Right cardiac atrium (tissue), 5 donors: ENCODE measurements around the gene ESPN. TPM values are rescaled to one million over a fixed set of nuclear protein-coding genes. Genes with fewer than 3 reads are reported as not detected.
A peak's percentile ranks its signal among the peaks of the same experiment; 100 is the strongest.

ENCODE experiments used
- ATAC-seq, 2 donors: fragments of 200-7000 bp; cut with Tn5 transposase; one replicate each; pipeline versions ENCODE4 v1.8.0 to v1.9.1; 2020; ENCODE audit warnings: moderate library complexity in 2 of 2, mild to moderate bottlenecking in 1 of 2
- DNase-seq, 3 donors: peaks; one replicate each; pipeline ENCODE4 v3.0.0-alpha.2; 2020
- H3K27ac ChIP-seq: one replicate; pipeline ENCODE4 v1.5.1; 2013; ENCODE audit warnings: mild to moderate bottlenecking, low read length, control low read depth, moderate library complexity
- H3K27me3 ChIP-seq: one replicate; pipeline ENCODE4 v1.6.1; 2013; ENCODE audit not compliant: control insufficient read depth, insufficient read depth
- H3K4me1 ChIP-seq: one replicate; pipeline ENCODE4 v1.6.1; 2013; ENCODE audit warnings: low read length; ENCODE audit not compliant: control insufficient read depth, insufficient read depth
- H3K4me3 ChIP-seq: one replicate; pipeline ENCODE4 v1.5.1; 2013; ENCODE audit warnings: low read length, control low read depth
- H3K9me3 ChIP-seq: one replicate; pipeline ENCODE4 v1.6.1; 2013; ENCODE audit warnings: low read length; ENCODE audit not compliant: control insufficient read depth
- WGBS: extraction: QIAGEN DNeasy Blood & Tissue Kit; methylation state at CpG from one replicate; pipeline ENCODE4 v1.1.7; 2013; 5-methylcytosine and 5-hydroxymethylcytosine counted together
- intact Hi-C, 4 donors: fragments of 100-400 bp; cut with DNase I; formaldehyde crosslinking; loops; one replicate each; pipeline versions ENCODE4 v1.11.0 to v1.14.0; 2022 to 2023
- polyA plus RNA-seq: library from polyadenylated mRNA; stranded (reverse); fragments of 200-250 nt; gene quantifications from one replicate; pipeline ENCODE4 v1.2.3, GENCODE V29; 2013
- total RNA-seq, 4 donors: library from RNA; stranded (reverse); fragmentation: NEBNext Ultra II Directional; extraction: Animal tissue kit (Norgen Biotek cat#: 25700); gene quantifications; one replicate each; pipeline ENCODE4 v1.2.1, GENCODE V29; 2021
- donor health status: healthy with polysubstance abuse.
- donor health status: DM: no; HTN: yes; CAD: no.
- donor health status: DM: no; HTN: no; CAD: no.
- donor health status: DM: no; HTN: yes; CAD: no; lungs with severe emphysema.
- donor health status: DM: yes; HTN: yes; CAD: no.

ESPN gene
- total and polyA plus RNA-seq, 5 donors: 0.23 to 1.7 (median 0.63) TPM

GRCh38 chr1:6505367-6506209 is 81.0 kb downstream of the ESPN start:
- H3K27ac ChIP-seq: no peak overlapping the region
- ATAC-seq: no peak
- H3K9me3 ChIP-seq: no peaks in the 10 kb centered on the region
- H3K4me3 ChIP-seq: no peak overlapping the region
- intact Hi-C loops: no loop called here
- 82% methylated on average over 31 of the region's 31 CpGs for WGBS
- H3K27me3 ChIP-seq: no peaks in the 10 kb centered on the region
- DNase-seq: peak in 1 of 3 donors; percentile 57
- peaks cover 3% of the 10 kb centered on the region for H3K4me1 ChIP-seq

GRCh38 chr1:6506210-6507036 is 81.8 kb downstream of the ESPN start:
- ATAC-seq: no peak
- Histone ChIP-seq H3K9me3 (no peaks in the 10 kb centered on the region), H3K27me3 (no peaks in the 10 kb centered on the region), H3K27ac (no peak overlapping the region), H3K4me1 (peaks cover 3% of the 10 kb centered on the region), H3K4me3 (no peak overlapping the region)
- DNase-seq: peak in 2 of 3 donors; percentile 35 to 55
- 79% methylated on average over 31 of the region's 31 CpGs for WGBS
- intact Hi-C loops: no loop called here

- intact Hi-C loops: no loop called here
- Histone ChIP-seq H3K27me3 (no peaks in the 10 kb centered on the region), H3K4me1 (no peaks in the 10 kb centered on the region), H3K4me3 (no peak overlapping the region), H3K9me3 (no peaks in the 10 kb centered on the region), H3K27ac (no peak overlapping the region)
- ATAC-seq (no peak), DNase-seq (peak in 1 of 3 donors; percentile 11)
- 74% methylated on average over 7 of the region's 7 CpGs for WGBS
Observed at GRCh38 chr1:6507037-6507428, 82.5 kb downstream of the ESPN start.

- 60% methylated on average over 12 of the region's 12 CpGs for WGBS
Observed at GRCh38 chr1:6507461-6507911, 82.9 kb downstream of the ESPN start.

GRCh38 chr1:6508154-6508815 is 83.7 kb downstream of the ESPN start:
- H3K27ac ChIP-seq: no peak overlapping the region
- H3K4me3 ChIP-seq: no peak overlapping the region
- ATAC-seq (no peak), DNase-seq (peak in 2 of 3 donors; percentile 33 to 45)
- no peaks in the 10 kb centered on the region for H3K27me3 ChIP-seq
- 84% methylated on average over 18 of the region's 18 CpGs for WGBS
- H3K9me3 ChIP-seq: no peaks in the 10 kb centered on the region
- intact Hi-C loops: no loop called here
- no peaks in the 10 kb centered on the region for H3K4me1 ChIP-seq

More at GRCh38 chr1:6507461-6507911, 82.9 kb downstream of the ESPN start:
- peak in 1 of 3 donors; percentile 64 for DNase-seq
- intact Hi-C loops: no loop called here
- no peaks in the 10 kb centered on the region for H3K27me3 ChIP-seq
- no peak for ATAC-seq
- H3K27ac ChIP-seq: no peak overlapping the region
- H3K9me3 ChIP-seq: no peaks in the 10 kb centered on the region
- H3K4me1 ChIP-seq: no peaks in the 10 kb centered on the region
- H3K4me3 ChIP-seq: no peak overlapping the region

- H3K9me3 ChIP-seq: no peaks in the 10 kb centered on the region
- ATAC-seq (no peak), DNase-seq (peak in 2 of 3 donors; percentile 16 to 33)
- 83% methylated on average over 11 of the region's 11 CpGs for WGBS
- intact Hi-C loops: no loop called here
- no peaks in the 10 kb centered on the region for H3K4me1 ChIP-seq
- no peaks in the 10 kb centered on the region for H3K27me3 ChIP-seq
- H3K27ac ChIP-seq: no peak overlapping the region
- H3K4me3 ChIP-seq: no peak overlapping the region
Observed at GRCh38 chr1:6508816-6509189, 84.2 kb downstream of the ESPN start.

GRCh38 chr1:6509220-6509918 is 84.8 kb downstream of the ESPN start:
- Histone ChIP-seq H3K27me3 (no peaks in the 10 kb centered on the region), H3K4me1 (no peaks in the 10 kb centered on the region), H3K27ac (no peak overlapping the region), H3K4me3 (no peak overlapping the region), H3K9me3 (no peaks in the 10 kb centered on the region)
- no peak for ATAC-seq
- peak in 2 of 3 donors; percentile 33 to 44 for DNase-seq
- intact Hi-C loops: no loop called here
- 57% methylated on average over 20 of the region's 20 CpGs for WGBS

GRCh38 chr1:6509919-6510291 is 85.3 kb downstream of the ESPN start:
- WGBS: 80% methylated on average over 10 of the region's 10 CpGs
- intact Hi-C loops: no loop called here
- Histone ChIP-seq H3K27me3 (no peaks in the 10 kb centered on the region), H3K4me3 (no peak overlapping the region), H3K27ac (no peak overlapping the region), H3K9me3 (no peaks in the 10 kb centered on the region), H3K4me1 (no peaks in the 10 kb centered on the region)
- DNase-seq (peak in 2 of 3 donors; percentile 56 to 67), ATAC-seq (peak in 1 of 2 donors; percentile 32)

GRCh38 chr1:6510493-6510892 is 85.9 kb downstream of the ESPN start:
- ATAC-seq (no peak), DNase-seq (peak in 1 of 3 donors; percentile 15)
- Histone ChIP-seq H3K4me3 (no peak overlapping the region), H3K27ac (no peak overlapping the region), H3K4me1 (no peaks in the 10 kb centered on the region), H3K9me3 (no peaks in the 10 kb centered on the region), H3K27me3 (no peaks in the 10 kb centered on the region)
- intact Hi-C loops: no loop called here
- 81% methylated on average over 6 of the region's 6 CpGs for WGBS
